ENCODE results near the gene COX8A. TPM values are rescaled to one million over a fixed set of nuclear protein-coding genes. Genes with fewer than 3 reads are reported as not detected.

COX8A gene
- total and polyA plus RNA-seq, 2 of the 13 experiments (the other 11 are each of a cell fraction or from before 2014, with no cell fraction given): 202 to 406 TPM

GRCh38 chr11:64007629-64008282 lies 33.3 kb downstream of the COX8A start (continued):
- TF ChIP-seq KLF6 (CRISPR knock-in tag; IDR thresholded peaks at IDR 0.05) (0 out of 2 replicates have a peak, but pooled peaks have one; percentile 42), ZNF225 (CRISPR knock-in tag; IDR thresholded peaks at IDR 0.05) (0 out of 2 replicates have a peak, but pooled peaks have one; percentile 15), ZNF580 (CRISPR knock-in tag; IDR thresholded peaks at IDR 0.05; ENCODE audit: borderline replicate concordance, low read depth) (peak; percentile 62; the same call in 1 of the 2 replicates), MYC (CRISPR knock-in tag; IDR thresholded peaks at IDR 0.05; ENCODE audit: borderline replicate concordance) (peak; percentile 65; the same call in 1 of the 2 replicates), NFYC (CRISPR knock-in tag; IDR thresholded peaks at IDR 0.05) (peak; percentile 34), GATAD1 (CRISPR knock-in tag; IDR thresholded peaks at IDR 0.05) (peak; percentile 65; the same call in 1 of the 2 replicates), PCBP2 (optimal IDR thresholded peaks at IDR 0.05; ENCODE audit: low read depth, low read length, poor library complexity, severe bottlenecking) (no peak), ZMYM4 (CRISPR knock-in tag; IDR thresholded peaks at IDR 0.05) (peak; percentile 78), RAD51 (IDR thresholded peaks at IDR 0.05; ENCODE audit: borderline replicate concordance) (no peak), ZSCAN31 (CRISPR knock-in tag; IDR thresholded peaks at IDR 0.05; ENCODE audit: low read depth) (no peak; the same call in 1 of the 2 replicates), CEBPG (CRISPR knock-in tag; IDR thresholded peaks at IDR 0.05) (peak; percentile 49; the same call in 1 of the 2 replicates), GABPA (IDR thresholded peaks at IDR 0.05; ENCODE audit: low read depth, low read length) (no peak), GABPA (CRISPR knock-in tag; IDR thresholded peaks at IDR 0.05; ENCODE audit: low read depth) (peak; percentile 42; the same call in 1 of the 2 replicates), ZNF772 (CRISPR knock-in tag; IDR thresholded peaks at IDR 0.05) (peak; percentile 79; the same call in 1 of the 2 replicates), ZNF713 (CRISPR knock-in tag; IDR thresholded peaks at IDR 0.05) (no peak), TARDBP (CRISPR knock-in tag; IDR thresholded peaks at IDR 0.05) (peak; percentile 82; the same call in 1 of the 2 replicates), ZNF883 (CRISPR knock-in tag; IDR thresholded peaks at IDR 0.05; ENCODE audit: not compliant biosample characterization) (peak; percentile 51), RELA (CRISPR knock-in tag; IDR thresholded peaks at IDR 0.05) (0 out of 2 replicates have a peak, but pooled peaks have one; percentile 40)
- TF ChIP-seq, protein P1, sequence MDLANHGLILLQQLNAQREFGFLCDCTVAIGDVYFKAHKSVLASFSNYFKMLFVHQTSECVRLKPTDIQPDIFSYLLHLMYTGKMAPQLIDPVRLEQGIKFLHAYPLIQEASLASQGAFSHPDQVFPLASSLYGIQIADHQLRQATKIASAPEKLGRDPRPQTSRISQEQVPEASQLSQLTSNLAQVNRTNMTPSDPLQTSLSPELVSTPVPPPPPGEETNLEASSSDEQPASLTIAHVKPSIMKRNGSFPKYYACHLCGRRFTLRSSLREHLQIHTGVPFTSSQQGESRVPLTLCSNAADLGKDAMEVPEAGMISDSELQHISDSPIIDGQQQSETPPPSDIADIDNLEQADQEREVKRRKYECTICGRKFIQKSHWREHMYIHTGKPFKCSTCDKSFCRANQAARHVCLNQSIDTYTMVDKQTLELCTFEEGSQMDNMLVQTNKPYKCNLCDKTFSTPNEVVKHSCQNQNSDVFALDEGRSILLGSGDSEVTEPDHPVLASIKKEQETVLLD (CRISPR knock-in tag; IDR thresholded peaks at IDR 0.05; ENCODE audit: low read depth): peak; percentile 42; the same call in 1 of the 2 replicates
- TF ChIP-seq, protein P2, sequence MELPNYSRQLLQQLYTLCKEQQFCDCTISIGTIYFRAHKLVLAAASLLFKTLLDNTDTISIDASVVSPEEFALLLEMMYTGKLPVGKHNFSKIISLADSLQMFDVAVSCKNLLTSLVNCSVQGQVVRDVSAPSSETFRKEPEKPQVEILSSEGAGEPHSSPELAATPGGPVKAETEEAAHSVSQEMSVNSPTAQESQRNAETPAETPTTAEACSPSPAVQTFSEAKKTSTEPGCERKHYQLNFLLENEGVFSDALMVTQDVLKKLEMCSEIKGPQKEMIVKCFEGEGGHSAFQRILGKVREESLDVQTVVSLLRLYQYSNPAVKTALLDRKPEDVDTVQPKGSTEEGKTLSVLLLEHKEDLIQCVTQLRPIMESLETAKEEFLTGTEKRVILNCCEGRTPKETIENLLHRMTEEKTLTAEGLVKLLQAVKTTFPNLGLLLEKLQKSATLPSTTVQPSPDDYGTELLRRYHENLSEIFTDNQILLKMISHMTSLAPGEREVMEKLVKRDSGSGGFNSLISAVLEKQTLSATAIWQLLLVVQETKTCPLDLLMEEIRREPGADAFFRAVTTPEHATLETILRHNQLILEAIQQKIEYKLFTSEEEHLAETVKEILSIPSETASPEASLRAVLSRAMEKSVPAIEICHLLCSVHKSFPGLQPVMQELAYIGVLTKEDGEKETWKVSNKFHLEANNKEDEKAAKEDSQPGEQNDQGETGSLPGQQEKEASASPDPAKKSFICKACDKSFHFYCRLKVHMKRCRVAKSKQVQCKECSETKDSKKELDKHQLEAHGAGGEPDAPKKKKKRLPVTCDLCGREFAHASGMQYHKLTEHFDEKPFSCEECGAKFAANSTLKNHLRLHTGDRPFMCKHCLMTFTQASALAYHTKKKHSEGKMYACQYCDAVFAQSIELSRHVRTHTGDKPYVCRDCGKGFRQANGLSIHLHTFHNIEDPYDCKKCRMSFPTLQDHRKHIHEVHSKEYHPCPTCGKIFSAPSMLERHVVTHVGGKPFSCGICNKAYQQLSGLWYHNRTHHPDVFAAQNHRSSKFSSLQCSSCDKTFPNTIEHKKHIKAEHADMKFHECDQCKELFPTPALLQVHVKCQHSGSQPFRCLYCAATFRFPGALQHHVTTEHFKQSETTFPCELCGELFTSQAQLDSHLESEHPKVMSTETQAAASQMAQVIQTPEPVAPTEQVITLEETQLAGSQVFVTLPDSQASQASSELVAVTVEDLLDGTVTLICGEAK (IDR thresholded peaks at IDR 0.05): no peak
- TF ChIP-seq, protein P2 (CRISPR knock-in tag; IDR thresholded peaks at IDR 0.05): no peak

Data from HepG2 (cell line).